HG03432 (cell line): ENCODE data around the gene RDH16.

Experiments used
- ATAC-seq: cut with Tn5 transposase; IDR thresholded peaks from one replicate; pipeline ENCODE4 v1.9.1; 2021; ENCODE audit warnings: mild to moderate bottlenecking, moderate library complexity; ENCODE audit not compliant: unreplicated experiment

RDH16 gene, protein sequence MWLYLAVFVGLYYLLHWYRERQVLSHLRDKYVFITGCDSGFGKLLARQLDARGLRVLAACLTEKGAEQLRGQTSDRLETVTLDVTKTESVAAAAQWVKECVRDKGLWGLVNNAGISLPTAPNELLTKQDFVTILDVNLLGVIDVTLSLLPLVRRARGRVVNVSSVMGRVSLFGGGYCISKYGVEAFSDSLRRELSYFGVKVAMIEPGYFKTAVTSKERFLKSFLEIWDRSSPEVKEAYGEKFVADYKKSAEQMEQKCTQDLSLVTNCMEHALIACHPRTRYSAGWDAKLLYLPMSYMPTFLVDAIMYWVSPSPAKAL

DNA sequence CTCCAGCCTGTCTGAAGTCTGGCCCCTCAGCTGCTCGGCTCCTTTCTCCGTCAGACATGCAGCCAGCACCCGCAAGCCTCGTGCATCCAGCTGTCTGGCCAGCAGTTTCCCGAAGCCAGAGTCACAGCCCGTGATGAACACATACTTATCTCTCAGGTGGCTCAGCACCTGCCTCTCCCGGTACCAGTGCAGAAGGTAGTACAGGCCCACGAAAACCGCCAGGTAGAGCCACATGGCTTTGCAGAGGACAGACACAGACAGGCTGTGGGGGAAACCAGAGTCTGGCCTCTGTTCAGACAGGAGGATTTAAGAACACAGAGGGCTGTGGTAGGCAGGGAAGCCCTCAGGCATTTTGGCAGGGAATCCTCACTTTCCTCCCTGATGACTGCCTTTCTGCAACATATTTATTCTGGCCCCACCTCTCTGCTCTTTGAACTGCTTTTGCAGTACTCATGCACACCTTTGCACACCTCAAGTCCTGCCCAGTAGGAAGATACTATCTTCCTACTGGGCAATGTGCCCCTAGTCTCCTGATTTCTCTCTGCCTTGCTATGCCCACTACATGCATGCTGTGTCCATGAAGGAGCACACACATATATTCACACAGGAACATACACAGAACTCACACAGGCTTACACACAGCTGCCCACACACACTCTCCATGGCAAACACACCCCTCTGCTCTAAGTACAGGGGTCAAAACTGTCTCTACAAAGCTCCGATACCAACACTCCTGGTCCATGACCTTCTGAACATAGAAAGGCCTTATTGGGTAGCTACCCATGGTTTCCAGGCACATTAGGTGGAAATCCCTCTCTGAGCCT lies at the start of gene RDH16:
Gene RDH16 (minus strand): TSS at position 380 of the 824 bp plus-strand sequence. CDS start 146 bp downstream, at position 234.
- ATAC-seq, result no peak

DNA sequence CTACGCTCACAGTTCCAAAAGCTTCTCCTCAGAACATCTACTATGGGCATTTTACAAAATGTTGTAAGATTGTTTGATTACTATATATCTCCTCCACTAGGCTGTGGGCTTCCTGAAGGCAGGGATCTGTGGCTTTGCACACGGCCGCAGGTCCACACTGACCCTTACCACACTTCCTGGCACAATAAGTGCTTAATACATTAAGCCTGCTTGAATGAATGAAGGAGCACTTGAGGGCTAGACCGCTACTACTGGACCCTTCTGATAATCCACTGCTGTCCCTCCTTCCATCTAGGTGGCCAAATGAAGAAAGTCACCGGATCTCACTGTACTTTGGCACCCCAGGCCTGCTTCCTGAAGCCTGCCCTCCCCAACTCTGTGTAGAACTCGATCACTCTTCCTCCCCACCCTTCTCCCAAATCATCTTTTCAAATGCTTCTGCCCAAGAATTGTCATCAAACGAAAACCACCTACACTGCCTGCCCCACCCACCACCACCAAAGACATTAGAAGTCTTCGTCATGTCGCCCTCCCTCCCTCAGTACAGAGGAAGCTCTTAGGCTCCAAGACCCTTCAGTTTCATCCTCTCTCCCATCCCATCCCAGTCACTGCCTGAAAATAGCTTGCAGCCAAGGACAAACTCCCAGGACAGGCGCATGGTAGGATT lies 49.5 kb upstream of the RDH16 start:
- no peak for ATAC-seq

DNA sequence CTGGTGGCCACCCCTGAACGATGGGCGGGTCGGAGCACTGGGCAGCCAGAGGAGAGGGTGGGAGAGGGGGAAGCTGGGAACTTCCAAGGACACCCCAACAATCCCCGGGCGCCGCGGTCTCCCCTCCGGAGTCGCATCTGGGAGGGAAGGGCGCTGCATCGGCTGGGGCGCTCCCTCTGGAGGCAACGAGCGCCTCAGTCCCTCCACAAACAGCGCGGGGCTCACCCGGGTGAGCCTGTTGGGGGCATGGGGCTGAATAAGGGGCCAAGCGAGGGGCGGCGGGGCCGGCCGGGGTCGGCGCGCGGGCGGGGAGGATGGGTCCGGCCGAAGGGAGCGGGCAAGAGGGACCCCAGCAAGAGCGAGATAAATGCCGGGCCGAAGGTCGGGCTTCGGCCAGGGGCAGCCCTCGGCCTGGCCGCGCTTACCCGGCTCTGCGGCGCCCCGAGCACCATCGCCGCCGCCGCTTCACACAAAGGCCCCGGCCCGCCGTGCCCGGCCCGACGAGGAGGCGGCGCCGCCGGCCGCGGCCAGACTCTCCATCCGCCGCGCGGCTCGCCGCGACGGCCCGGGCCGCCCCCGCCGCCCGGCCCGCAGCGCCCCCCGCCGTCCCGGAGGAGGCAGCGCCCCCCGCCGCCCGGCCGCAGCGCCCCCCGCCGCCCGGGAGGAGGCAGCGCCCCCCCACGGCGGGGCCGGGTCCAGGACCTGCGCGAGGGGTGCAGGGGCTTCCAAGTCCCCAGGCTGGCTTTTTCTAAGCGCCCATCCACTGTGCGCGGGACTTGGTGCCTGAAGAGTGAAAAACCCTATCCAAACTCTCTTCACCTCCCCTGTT lies 48.8 kb upstream of the RDH16 start, which contains the start of gene ZBTB39:
Gene ZBTB39 (minus strand): TSS at position 567 of the 829 bp plus-strand sequence. CDS start 1,629 bp downstream, outside the sequence.
- ATAC-seq, result peak; percentile 79

DNA sequence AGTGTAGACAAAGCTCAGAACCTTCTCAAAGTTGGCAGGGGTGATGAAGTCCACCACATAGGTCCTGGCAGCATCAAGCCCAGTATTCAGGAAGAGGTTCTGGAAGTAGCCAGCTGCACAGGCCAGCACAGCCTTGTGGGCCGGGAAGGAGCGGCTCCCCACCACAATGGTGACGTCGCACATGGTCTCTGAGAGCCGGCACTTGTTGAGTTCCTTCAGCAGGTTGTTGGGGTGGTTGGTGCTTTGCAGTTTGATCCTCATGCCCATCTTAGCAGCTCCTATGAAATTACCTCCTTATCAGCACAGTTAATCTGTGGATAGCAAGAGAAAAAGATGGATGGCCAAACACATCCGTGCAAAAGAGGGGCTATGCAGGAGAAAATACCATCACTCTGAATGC lies 47.2 kb upstream of the RDH16 start:
- no peak for ATAC-seq

DNA sequence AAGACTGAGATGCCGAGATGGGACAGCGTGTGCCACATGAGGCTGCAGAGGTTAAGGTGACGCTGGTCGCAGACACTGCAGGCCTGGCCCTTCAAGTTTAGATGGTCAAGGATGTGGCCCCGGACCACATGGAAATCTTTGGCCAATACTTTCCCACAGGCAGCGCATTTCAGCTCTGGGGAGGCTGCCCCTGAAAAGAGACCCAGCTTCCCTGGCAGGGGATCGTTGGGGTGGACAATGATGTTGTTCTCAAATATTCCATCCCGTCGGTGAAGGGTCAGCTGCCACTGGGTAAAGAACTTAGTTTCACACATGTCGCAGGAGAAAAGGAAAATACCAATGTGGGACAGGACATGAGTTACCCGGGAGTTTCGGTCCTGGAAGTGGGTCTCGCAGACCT lies 46.0 kb upstream of the RDH16 start:
- ATAC-seq, result no peak

DNA sequence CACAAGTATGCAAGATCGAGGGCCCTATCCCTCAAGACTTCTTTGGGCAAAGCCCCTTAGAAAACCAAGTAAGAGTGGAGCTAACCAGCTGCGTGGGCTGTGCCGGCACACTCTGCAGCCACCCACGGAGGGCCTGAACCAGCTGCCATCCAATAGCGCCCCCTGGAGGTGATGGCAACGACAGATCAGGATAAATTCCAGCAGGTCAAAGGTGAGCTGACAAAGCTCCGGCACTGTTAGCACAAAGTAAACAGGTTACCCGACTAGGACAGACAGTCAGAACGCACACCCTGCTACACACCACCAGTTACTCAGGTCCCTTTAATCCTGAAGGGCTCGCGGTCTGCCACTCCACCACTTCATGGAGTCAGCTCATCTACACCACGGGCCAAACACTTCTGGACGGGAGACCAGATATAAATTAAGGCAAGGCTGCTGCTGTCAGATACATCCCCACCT lies 44.1 kb upstream of the RDH16 start:
- ATAC-seq, result no peak

DNA sequence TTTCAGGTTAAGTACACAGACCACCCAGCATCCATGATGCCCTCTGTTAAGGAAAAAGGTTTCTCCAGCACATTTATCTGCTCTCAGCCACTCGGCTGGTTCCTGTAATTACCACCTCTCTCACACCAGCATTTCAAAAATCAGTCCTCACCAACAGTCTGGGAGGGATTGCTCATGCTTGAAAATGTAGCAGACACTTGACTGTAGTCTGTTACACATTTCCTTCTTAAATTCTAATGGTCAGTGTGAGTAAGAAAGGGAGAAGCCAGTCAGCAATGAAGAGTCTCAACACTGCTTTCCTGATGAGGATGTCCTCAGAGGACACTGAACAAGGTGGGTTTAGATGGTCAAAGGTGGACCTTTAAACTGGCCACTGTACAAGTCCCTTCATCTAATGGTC lies 43.0 kb upstream of the RDH16 start:
- no peak for ATAC-seq

DNA sequence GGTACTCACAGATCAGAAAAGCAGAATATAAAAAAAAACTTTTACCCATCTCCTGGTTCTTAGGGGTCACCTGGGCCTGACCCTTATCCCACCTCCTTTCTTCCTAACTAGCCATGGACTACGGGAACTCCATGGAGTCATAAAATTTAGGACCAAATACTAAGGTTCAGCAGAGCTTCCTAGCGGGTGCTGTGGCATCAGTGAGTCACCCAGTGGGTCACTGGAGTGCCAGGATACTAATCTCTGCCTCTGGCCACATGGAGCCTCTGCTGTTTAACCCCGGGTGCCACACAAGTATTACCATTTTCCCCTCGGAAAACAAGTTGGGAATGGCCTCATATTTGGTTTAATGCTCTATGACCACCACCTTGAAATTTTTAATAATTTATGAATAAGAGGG lies 42.0 kb upstream of the RDH16 start:
- ATAC-seq, result no peak

DNA sequence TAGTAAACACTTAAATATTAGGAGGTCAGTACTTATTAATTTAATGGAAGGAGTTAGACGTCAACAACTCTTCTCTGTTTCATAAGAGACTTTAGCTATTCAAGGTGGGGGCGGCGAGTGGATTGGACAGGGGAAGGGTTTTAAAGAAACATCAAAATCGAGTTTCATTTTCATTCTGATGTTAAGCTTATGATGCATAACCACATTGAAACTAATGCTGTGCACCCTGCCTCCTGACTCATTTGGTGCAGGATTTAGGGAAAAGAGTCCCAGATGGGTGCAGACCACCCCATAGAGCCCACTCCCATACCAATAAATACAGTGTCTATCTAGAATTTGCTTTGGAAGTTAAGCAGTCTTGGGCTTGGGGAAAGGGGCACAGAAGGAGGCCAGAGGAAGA lies 41.6 kb upstream of the RDH16 start:
- peak; percentile 85 for ATAC-seq

DNA sequence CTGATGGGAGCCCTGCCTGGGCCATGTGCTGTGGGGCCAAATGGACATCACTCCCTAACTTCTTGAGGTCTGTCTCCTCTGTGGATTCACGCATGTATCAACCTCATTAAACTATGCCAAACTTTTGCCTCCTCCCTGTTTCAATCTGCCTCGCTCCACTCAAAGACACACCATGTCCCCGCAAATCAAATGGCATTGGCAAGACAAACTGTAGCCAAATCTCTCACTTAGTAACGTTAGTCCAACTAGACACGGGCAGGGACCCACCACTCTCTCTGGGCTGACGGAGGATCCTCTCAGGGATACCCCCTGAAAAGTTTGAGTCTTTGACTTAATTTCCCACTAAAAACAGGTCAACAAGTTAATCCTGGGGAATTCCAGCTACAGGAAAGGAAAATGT lies 40.9 kb upstream of the RDH16 start:
- ATAC-seq, result no peak

DNA sequence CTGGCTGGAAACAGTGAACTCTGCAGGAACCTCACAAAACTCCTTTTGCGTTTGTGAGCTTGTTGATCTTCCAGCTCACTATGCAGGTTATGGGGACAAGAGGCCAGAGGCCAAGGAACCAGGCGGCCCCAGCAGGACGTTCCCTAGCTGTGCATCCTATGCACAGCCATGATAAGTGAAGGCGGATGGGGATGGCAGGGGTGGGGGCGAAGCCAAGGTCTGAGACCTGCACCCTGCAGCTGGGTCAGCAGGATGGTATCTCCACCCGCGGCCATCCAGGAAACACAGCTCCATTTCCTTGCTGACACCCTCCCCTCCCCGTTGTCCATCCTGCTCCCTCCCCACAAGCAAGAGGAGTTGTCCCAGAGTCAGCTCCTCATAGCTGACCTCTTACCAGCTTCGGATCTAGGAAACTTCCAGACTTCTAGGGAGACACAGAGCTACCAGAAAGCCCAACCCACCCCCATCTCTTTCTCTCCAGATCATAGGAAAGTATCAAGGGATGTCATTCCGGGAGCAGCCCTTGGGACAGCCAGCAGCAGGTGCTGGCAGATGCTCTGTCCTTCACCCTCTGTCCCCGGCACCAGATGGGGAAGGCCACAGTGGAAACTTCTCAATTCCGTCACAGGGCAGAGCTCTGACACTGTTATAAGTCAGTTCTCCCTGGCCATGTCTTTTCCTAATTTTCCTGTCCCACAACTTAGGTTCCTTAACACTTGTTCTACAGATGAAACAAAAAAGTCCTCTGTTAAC lies 39.6 kb upstream of the RDH16 start:
- ATAC-seq, result no peak

DNA sequence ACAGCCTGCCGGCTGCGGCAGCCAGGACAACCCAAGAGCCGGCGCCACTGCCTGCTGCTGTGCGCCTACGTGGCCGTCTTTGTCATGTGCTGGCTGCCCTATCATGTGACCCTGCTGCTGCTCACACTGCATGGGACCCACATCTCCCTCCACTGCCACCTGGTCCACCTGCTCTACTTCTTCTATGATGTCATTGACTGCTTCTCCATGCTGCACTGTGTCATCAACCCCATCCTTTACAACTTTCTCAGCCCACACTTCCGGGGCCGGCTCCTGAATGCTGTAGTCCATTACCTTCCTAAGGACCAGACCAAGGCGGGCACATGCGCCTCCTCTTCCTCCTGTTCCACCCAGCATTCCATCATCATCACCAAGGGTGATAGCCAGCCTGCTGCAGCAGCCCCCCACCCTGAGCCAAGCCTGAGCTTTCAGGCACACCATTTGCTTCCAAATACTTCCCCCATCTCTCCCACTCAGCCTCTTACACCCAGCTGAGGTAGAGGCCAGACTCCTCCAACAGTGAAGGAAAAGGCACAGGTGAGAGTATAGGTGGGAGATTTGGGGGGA lies 38.6 kb upstream of the RDH16 start:
- ATAC-seq, result no peak

DNA sequence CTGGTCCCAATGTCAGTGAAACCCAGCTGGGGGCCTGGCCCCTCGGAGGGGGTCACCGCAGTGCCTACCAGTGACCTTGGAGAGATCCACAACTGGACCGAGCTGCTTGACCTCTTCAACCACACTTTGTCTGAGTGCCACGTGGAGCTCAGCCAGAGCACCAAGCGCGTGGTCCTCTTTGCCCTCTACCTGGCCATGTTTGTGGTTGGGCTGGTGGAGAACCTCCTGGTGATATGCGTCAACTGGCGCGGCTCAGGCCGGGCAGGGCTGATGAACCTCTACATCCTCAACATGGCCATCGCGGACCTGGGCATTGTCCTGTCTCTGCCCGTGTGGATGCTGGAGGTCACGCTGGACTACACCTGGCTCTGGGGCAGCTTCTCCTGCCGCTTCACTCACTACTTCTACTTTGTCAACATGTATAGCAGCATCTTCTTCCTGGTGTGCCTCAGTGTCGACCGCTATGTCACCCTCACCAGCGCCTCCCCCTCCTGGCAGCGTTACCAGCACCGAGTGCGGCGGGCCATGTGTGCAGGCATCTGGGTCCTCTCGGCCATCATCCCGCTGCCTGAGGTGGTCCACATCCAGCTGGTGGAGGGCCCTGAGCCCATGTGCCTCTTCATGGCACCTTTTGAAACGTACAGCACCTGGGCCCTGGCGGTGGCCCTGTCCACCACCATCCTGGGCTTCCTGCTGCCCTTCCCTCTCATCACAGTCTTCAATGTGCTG lies 38.0 kb upstream of the RDH16 start:
- ATAC-seq, result no peak

DNA sequence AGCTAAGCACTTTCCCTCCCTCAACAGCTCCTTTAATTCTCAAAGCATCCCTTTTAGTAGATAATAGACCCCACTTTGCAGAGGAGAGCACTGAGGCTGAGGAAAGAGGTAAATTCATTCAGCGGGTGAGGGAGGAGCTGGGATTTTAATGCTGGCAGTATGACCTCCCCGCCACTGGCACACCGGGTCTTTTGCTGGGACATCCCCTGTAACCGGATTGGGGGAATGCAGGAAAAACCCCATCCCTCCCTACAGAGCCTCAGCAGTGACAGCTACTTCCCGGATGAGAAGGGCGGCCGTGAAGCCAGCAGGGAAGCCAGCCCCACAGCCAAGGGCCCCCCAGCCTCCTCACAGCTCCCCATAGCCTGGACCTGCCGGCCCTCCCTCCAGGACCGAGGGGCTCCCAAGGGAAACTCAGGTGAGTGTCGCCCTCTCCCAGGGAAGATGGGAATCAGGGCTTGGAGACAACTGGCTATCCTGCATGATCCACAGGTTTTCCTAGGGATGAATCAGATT lies 36.9 kb upstream of the RDH16 start:
- no peak for ATAC-seq

DNA sequence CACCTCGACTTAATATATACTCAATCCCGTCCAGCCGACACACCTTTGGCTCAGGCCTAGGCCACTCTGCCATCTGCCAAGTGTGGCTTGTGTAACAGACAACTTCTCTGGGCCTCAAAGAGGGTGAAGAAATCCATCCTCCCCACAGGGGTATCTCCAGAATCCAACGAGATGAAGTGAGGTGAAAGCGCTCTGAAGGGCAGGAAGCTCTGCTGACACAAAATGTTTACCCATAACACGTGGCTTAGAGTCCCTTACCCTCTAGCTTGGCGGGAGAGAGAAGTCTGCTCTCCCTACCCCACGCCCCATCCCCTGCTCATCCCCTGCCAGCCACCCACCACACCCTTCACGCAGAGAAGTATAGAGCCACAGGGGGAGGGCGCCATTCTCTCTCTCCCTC lies 35.9 kb upstream of the RDH16 start:
- ATAC-seq, result no peak

DNA sequence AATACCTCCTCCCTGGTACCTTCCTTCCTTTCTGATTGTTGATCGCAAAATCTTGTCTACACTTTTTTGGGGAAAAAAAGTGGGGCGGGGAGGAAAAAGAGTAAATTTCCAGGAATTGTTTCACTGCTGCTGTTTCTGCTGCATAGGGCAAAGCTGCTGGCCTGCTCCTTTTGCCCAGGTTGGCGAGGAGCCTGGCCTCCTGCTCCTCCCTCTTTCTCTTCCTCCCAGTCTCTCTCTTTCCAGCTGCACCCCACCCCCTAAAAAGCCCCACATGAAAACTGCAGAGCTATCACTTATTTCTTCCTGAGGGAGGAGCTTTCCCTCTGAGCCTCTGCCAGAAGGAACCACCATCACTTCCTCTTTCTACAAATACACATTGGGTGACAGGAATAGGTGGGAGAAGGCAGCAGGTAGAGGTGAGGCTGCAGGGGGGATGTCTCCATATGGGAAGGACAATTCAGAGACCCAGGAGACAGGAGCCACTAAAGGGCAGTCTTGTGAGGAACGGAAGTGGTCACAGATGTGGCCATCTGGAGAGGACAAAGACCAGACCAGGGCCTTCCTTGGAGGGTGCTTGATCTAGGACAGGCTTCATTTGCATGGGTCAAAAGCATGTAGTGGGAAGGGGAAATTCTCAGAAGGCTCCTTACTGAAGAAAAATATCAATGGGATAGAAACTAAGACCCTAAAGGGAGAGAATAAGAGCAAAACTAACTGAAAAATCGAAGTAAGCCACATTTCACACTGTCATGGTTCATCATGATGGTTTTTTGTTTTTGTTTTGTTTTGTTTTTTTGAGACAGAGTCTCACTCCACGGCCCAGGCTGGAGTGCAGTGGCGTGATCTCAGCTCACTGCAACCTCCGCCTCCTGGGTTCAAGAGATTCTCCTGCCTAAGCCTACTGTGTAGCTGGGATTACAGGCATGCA lies 34.2 kb upstream of the RDH16 start:
- ATAC-seq, result no peak

DNA sequence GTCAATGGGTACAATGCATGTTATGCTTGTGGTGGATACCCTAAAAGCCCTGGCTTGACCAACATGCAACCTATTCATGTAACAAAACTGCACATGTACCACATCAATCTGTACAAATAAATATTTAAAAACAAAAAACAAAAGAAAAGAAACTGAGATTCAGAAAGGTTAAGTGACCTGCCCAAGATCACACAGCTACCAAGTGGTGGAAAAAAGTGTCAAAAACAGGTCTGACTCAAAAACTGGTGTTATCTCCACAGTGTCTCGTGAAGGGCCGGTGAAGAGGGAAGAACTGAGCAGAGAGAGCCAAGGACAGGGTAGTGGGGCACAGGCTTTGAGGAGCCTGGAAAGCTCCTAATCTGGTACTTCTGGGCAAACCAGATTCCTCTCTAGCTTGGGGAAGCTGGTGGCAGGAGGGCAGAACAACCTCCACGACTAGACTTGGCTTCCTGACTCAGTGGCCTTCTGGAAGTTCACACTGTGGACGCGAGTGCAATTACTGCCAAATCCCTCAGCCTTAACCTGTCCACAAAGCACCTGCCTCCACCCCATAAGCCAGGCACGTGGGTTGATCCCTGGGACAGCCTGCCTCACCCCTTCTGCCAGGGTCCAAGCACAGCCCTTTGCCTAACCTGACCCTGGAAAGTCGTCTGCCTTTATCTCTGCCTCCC lies 33.4 kb upstream of the RDH16 start:
- no peak for ATAC-seq
